Neural cell (in vitro differentiated cells): ENCODE measurements around the gene LRRC3.

Experiments
- CTCF ChIP-seq: fragments of 450-650 bp; IDR thresholded peaks from 2 replicates; pipeline ENCODE4 v1.5.1; 2014; ENCODE audit warnings: antibody characterized with exemption, mild to moderate bottlenecking, moderate library complexity; ENCODE audit not compliant: poor library complexity, severe bottlenecking
- EP300 ChIP-seq: fragments of 450-650 bp; conservative IDR thresholded peaks from 2 replicates; pipeline ENCODE4 v1.6.1; 2014; ENCODE audit warnings: antibody characterized with exemption, mild to moderate bottlenecking, moderate library complexity; ENCODE audit not compliant: poor library complexity, severe bottlenecking

GRCh38 chr21:44510508-44511218, 55.4 kb downstream of the LRRC3 start:
- TF ChIP-seq CTCF: peak; percentile 55
- no peak for TF ChIP-seq EP300
